OCI-LY7 (cell line): Measurements from ENCODE around the gene CRELD2. TPM values are rescaled to one million over a fixed set of nuclear protein-coding genes. Genes with fewer than 3 reads are reported as not detected.

ENCODE experiments used
- BruUV-seq: library from RNA; stranded (reverse); fragments of 400-500 nt; replicated peaks from 2 replicates; lab custom pipeline; 2021; lab: Mats Ljungman, UMichigan
- CTCF ChIA-PET: fragments of 300-600 bp; sonication (Branson Sonifier 250); formaldehyde crosslinking; loops from one replicate; lab custom pipeline; 2022; ENCODE audit warnings: antibody characterized with exemption; ENCODE audit not compliant: unreplicated experiment; lab: Charles Lee
- POLR2A ChIA-PET: fragments of 300-600 bp; sonication (Branson Sonifier 250); formaldehyde crosslinking; loops from one replicate; lab custom pipeline; 2022; ENCODE audit warnings: antibody characterized with exemption; lab: Charles Lee
- DNase-seq: peaks from one replicate; pipeline ENCODE4 v3.0.0-alpha.2; 2015; ENCODE audit warnings: low spot score
- H2AFZ ChIP-seq: fragments of 200-600 bp; sonication (generic), shearing (Covaris generic); 2 replicates; pipeline ENCODE4 v1.6.1; 2014; ENCODE audit warnings: mild to moderate bottlenecking, antibody characterized with exemption, low read length, moderate library complexity
- H3K27ac ChIP-seq: fragments of 200-600 bp; sonication (generic); 2 replicates; pipeline ENCODE4 v1.5.1; 2014; ENCODE audit warnings: mixed run types, low read depth, mild to moderate bottlenecking, moderate library complexity, low read length, inconsistent platforms; ENCODE audit not compliant: poor library complexity, severe bottlenecking
- H3K36me3 ChIP-seq: fragments of 200-600 bp; sonication (generic); 2 replicates; pipeline ENCODE4 v1.6.1; 2014; ENCODE audit warnings: mild to moderate bottlenecking, antibody characterized with exemption, low read length, moderate library complexity, mixed read lengths; ENCODE audit not compliant: insufficient read depth
- H3K4me1 ChIP-seq: fragments of 200-600 bp; sonication (generic); 2 replicates; pipeline ENCODE4 v1.5.1; 2014; ENCODE audit warnings: mild to moderate bottlenecking, low read length; ENCODE audit not compliant: insufficient read depth, poor library complexity, severe bottlenecking
- H3K4me2 ChIP-seq: fragments of 200-600 bp; sonication (generic); 2 replicates; pipeline ENCODE4 v1.6.1; 2014; ENCODE audit warnings: mild to moderate bottlenecking, low read length
- H3K4me3 ChIP-seq: fragments of 200-600 bp; sonication (generic); 2 replicates; pipeline ENCODE4 v1.5.1; 2014; ENCODE audit warnings: mild to moderate bottlenecking, low read depth, low read length; ENCODE audit not compliant: poor library complexity, severe bottlenecking
- H3K79me2 ChIP-seq: fragments of 200-600 bp; sonication (generic); 2 replicates; pipeline ENCODE4 v1.6.1; 2016; ENCODE audit warnings: low read depth, mild to moderate bottlenecking, low read length, moderate library complexity, mixed read lengths; ENCODE audit not compliant: insufficient read depth
- H3K9me2 ChIP-seq: fragments of 200-600 bp; sonication (generic); 2 replicates; pipeline ENCODE4 v1.6.1; 2016; ENCODE audit warnings: mild to moderate bottlenecking, low read length, mixed read lengths; ENCODE audit not compliant: insufficient read depth
- H3K9me3 ChIP-seq: fragments of 200-600 bp; sonication (generic); 2 replicates; pipeline ENCODE4 v1.6.1; 2014; ENCODE audit warnings: mild to moderate bottlenecking, mixed run types, low read length, mixed read lengths
- H4K20me1 ChIP-seq: fragments of 200-600 bp; sonication (generic); 2 replicates; pipeline ENCODE4 v1.6.1; 2014; ENCODE audit warnings: mild to moderate bottlenecking, antibody characterized with exemption, low read length, moderate library complexity, mixed read lengths; ENCODE audit not compliant: insufficient read depth
- CTCF ChIP-seq: fragments of 200-600 bp; sonication (generic); conservative IDR thresholded peaks from 2 replicates; pipeline ENCODE4 v1.5.1; 2014; ENCODE audit warnings: mild to moderate bottlenecking, antibody characterized with exemption, low read length, moderate library complexity, mixed read lengths
- EZH2phosphoT487 ChIP-seq: fragments of 200-600 bp; sonication (generic); IDR thresholded peaks from 2 replicates; pipeline ENCODE4 v1.6.1; 2018; ENCODE audit warnings: low read depth, borderline replicate concordance, mild to moderate bottlenecking, mixed run types, antibody characterized with exemption, low read length, moderate library complexity, mixed read lengths
- intact Hi-C: fragments of 100-400 bp; cut with micrococcal nuclease; formaldehyde crosslinking; loops from one replicate; pipeline ENCODE4 v1.10.0; 2022; ENCODE audit not compliant: unreplicated experiment
- total RNA-seq, 2 experiments: library from RNA; depleted of rRNA in 1 of 2; stranded (reverse); fragments of >200 nt in 1 of 2; shearing (Covaris generic) in 1 of 2; gene quantifications; 2 replicates each; pipeline ENCODE4 v1.2.3, GENCODE V29; 2014 to 2022

Gene CRELD2
- total RNA-seq, 2 experiments from 2014 or later, result 32.0 to 32.5 TPM

- TF ChIP-seq EZH2phosphoT487, result no peak
- Histone ChIP-seq H3K4me3 (no peak overlapping the region), H4K20me1 (no peaks in the 10 kb centered on the region), H3K4me2 (no peak overlapping the region), H3K36me3 (no peaks in the 10 kb centered on the region), H2AFZ (no peak overlapping the region), H3K9me3 (no peaks in the 10 kb centered on the region), H3K4me1 (peaks cover 15% of the 10 kb centered on the region), H3K9me2 (no peaks in the 10 kb centered on the region), H3K27ac (no peak overlapping the region), H3K79me2 (peaks cover 8% of the 10 kb centered on the region; the same call in 1 of the 2 replicates)
- ChIA-PET CTCF (no interaction called here), POLR2A (no interaction called here)
- BruUV-seq, result no TSS peak
- no peak for DNase-seq
- intact Hi-C loops, result no loop called here
These were observed 4.2 kb upstream of the CRELD2 start for GRCh38 chr22:49914256-49914655.

GRCh38 chr22:49915610-49916009 lies 2.8 kb upstream of the CRELD2 start:
- POLR2A ChIA-PET, result no interaction called here
- Histone ChIP-seq H3K79me2 (peaks cover 8% of the 10 kb centered on the region; the same call in 1 of the 2 replicates), H3K36me3 (no peaks in the 10 kb centered on the region), H3K9me3 (no peaks in the 10 kb centered on the region), H2AFZ (no peak overlapping the region), H3K9me2 (no peaks in the 10 kb centered on the region), H3K27ac (no peak overlapping the region), H3K4me2 (no peak overlapping the region), H4K20me1 (no peaks in the 10 kb centered on the region), H3K4me3 (no peak overlapping the region), H3K4me1 (peaks cover 16% of the 10 kb centered on the region)
- DNase-seq, result no peak
- intact Hi-C loops, result no loop called here
- TF ChIP-seq EZH2phosphoT487 (no peak), CTCF (no peak)
- CTCF ChIA-PET, result no interaction called here
- no TSS peak for BruUV-seq

- peak overlapping the region; percentile 100 for H3K4me2 ChIP-seq
- TF ChIP-seq CTCF (no peak), EZH2phosphoT487 (no peak)
These were observed 1.6 kb upstream of the CRELD2 start for GRCh38 chr22:49916831-49917230.

More at GRCh38 chr22:49916831-49917230, 1.6 kb upstream of the CRELD2 start:
- no peak for DNase-seq
- H3K9me3 ChIP-seq, result no peaks in the 10 kb centered on the region
- H3K27ac ChIP-seq, result no peak overlapping the region
- POLR2A ChIA-PET, result no interaction called here
- no TSS peak for BruUV-seq
- intact Hi-C loops, result no loop called here
- peak overlapping the region; percentile 82 for H3K4me3 ChIP-seq
- no peaks in the 10 kb centered on the region for H3K9me2 ChIP-seq
- H2AFZ ChIP-seq, result no peak overlapping the region
- no peaks in the 10 kb centered on the region for H3K36me3 ChIP-seq
- H3K79me2 ChIP-seq, result peaks cover 8% of the 10 kb centered on the region; the same call in 1 of the 2 replicates
- peaks cover 16% of the 10 kb centered on the region for H3K4me1 ChIP-seq
- no peaks in the 10 kb centered on the region for H4K20me1 ChIP-seq
- CTCF ChIA-PET, result no interaction called here
